ENCODE results near the gene LHX6. TPM values are rescaled to one million over a fixed set of nuclear protein-coding genes. Genes with fewer than 3 reads are reported as not detected.

LHX6 gene
- total RNA-seq, 1 donor from 2014 or later: 8.1 TPM

DNA sequence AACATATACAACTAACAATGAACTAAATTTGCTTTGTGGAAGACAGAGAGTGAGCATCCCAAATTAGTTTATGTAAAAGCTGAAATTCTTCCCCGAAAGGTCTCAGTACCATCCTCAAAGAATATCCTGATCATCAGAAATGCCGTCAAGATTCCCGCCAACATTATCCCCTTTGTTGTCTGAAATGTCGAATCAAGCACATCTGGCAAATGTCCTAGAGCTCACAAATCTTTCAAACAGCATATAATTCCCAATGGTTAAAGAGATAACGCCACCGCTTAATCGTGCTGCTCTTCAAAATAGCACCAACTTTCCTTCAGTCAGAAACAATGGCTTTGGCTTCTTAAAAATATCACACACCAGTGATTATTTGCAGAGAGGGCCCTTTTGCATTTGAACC lies 45.3 kb downstream of the LHX6 start:
- intact Hi-C loops (cut with DNase I): no loop called here

DNA sequence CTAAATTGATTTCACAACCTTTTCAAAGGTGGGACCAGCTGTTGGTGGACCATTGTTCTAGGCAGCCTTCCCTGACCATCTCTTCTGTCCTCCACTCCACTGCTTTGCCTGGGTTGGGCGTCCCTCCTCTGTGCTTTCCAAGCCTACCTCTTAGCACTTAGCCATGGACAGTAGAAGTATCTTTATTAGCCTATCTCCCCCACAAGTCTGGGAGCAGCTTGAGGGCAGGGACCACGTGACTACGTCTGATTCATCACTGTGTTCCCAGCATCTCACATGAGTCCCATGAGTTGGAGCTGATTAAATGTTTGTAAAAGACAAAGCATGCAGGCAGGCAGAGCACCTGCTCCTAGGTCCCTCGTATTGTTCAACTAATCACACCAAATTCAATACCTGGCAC lies 48.1 kb downstream of the LHX6 start:
- H3K27me3 ChIP-seq (ENCODE audit: low read depth): peaks cover 10% of the 10 kb centered on the region
- ATAC-seq: no peak
- H3K9me3 ChIP-seq: no peaks in the 10 kb centered on the region
- H3K27ac ChIP-seq: no peak overlapping the region
- DNase-seq: no peak
- intact Hi-C loops (cut with DNase I): no loop called here
- TF ChIP-seq, protein P1, sequence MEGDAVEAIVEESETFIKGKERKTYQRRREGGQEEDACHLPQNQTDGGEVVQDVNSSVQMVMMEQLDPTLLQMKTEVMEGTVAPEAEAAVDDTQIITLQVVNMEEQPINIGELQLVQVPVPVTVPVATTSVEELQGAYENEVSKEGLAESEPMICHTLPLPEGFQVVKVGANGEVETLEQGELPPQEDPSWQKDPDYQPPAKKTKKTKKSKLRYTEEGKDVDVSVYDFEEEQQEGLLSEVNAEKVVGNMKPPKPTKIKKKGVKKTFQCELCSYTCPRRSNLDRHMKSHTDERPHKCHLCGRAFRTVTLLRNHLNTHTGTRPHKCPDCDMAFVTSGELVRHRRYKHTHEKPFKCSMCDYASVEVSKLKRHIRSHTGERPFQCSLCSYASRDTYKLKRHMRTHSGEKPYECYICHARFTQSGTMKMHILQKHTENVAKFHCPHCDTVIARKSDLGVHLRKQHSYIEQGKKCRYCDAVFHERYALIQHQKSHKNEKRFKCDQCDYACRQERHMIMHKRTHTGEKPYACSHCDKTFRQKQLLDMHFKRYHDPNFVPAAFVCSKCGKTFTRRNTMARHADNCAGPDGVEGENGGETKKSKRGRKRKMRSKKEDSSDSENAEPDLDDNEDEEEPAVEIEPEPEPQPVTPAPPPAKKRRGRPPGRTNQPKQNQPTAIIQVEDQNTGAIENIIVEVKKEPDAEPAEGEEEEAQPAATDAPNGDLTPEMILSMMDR (IDR thresholded peaks at IDR 0.05): no peak
- no peak overlapping the region for H3K4me3 ChIP-seq
- H3K36me3 ChIP-seq: no peaks in the 10 kb centered on the region
- H3K4me1 ChIP-seq: no peaks in the 10 kb centered on the region

More for the DNA sequence above, 45.3 kb downstream of the LHX6 start:
- H3K27ac ChIP-seq: no peak overlapping the region
- no peaks in the 10 kb centered on the region for H3K4me1 ChIP-seq
- H3K4me3 ChIP-seq: no peak overlapping the region
- H3K36me3 ChIP-seq: no peaks in the 10 kb centered on the region
- DNase-seq (no peak), ATAC-seq (no peak)
- no peaks in the 10 kb centered on the region for H3K9me3 ChIP-seq
- TF ChIP-seq, protein P1 (IDR thresholded peaks at IDR 0.05): no peak
- peaks cover 10% of the 10 kb centered on the region for H3K27me3 ChIP-seq (ENCODE audit: low read depth)

DNA sequence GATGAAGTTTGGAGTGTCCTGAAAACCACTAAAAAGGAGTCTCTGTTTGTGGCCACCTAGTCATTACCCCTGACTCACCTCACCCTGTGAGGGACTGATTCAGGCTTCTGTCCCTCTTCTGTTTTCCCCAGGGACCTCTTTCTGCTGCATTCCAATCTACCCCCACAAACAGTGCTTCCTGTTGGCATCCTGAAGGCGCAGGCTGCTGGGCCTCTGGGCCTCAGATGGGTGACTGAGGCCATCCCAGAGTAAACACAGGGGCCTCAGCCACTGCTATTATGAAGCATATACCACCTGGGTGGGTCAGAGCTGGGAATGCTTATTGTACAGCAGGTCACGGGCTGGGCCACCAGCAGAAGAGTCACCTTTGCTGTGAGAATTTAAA lies 49.1 kb downstream of the LHX6 start:
- no peaks in the 10 kb centered on the region for H3K9me3 ChIP-seq
- TF ChIP-seq, protein P1 (IDR thresholded peaks at IDR 0.05): no peak
- intact Hi-C loops (cut with DNase I): no loop called here
- H3K36me3 ChIP-seq: no peaks in the 10 kb centered on the region
- no peak overlapping the region for H3K4me3 ChIP-seq
- peaks cover 10% of the 10 kb centered on the region for H3K27me3 ChIP-seq (ENCODE audit: low read depth)
- no peak for DNase-seq
- no peaks in the 10 kb centered on the region for H3K4me1 ChIP-seq
- no peak overlapping the region for H3K27ac ChIP-seq
- ATAC-seq: no peak

DNA sequence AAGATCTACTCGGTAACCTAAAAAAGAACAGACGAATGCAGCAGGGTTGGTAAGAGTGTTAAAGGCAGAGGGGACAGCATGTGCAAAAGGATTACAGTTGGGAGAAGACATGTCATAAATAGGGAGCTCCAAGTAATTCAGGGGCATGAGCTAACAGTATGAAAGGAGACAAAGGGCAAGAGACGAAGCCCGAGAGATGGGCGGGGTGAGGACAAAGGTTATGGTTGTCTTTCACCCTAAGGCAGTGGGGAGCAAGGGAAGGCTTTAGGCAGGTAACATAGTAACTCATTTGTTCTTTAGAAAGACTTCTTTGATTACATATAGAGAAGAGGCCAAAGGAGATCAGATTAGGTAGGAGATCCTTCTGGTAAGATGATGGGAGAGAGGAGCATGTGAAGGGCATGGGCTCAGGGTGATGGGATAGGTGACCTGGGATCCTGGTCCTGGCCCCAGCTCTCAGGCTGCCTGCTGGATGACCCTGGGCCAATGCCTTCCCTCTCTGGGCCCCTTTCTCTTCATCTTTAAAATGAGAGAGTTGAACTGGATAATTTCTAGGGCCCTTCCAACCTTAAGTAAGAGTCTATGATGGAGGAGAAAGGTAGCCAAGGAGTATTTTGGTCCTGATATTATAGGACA lies 49.6 kb downstream of the LHX6 start:
- ATAC-seq (no peak), DNase-seq (no peak)
- Histone ChIP-seq H3K9me3 (no peaks in the 10 kb centered on the region), H3K4me1 (no peaks in the 10 kb centered on the region), H3K4me3 (no peak overlapping the region), H3K36me3 (no peaks in the 10 kb centered on the region), H3K27ac (no peak overlapping the region), H3K27me3 (ENCODE audit: low read depth) (peaks cover 10% of the 10 kb centered on the region)
- intact Hi-C loops (cut with DNase I): no loop called here
- TF ChIP-seq, protein P1 (IDR thresholded peaks at IDR 0.05): no peak

DNA sequence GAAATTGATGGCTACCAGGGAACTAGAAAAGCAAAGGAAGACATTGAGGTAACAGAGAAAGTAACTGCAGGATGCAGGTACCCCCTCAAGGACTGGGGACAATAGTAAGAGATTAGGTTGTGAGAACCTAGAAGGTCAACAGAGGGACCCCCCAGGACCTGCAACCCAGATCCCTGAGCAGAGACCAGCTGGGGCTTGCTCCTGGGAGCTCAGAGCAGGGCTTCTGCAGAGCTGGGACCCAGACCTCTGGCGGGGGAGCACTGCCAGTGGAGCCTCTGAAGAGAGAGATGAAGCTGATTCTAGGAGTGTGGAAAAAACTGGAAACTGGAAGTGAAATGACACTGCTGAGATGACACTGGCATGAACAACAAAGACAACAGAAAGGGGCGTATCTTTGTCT lies 51.8 kb downstream of the LHX6 start:
- ATAC-seq (no peak), DNase-seq (no peak)
- Histone ChIP-seq H3K9me3 (no peaks in the 10 kb centered on the region), H3K27ac (no peak overlapping the region), H3K4me3 (no peak overlapping the region), H3K27me3 (ENCODE audit: low read depth) (peaks cover 8% of the 10 kb centered on the region), H3K36me3 (no peaks in the 10 kb centered on the region), H3K4me1 (no peaks in the 10 kb centered on the region)
- intact Hi-C loops (cut with DNase I): no loop called here
- TF ChIP-seq, protein P1 (IDR thresholded peaks at IDR 0.05): no peak
